H1 (cell line): Measurements from ENCODE around the gene SH3GL2. TPM values are rescaled to one million over a fixed set of nuclear protein-coding genes. Genes with fewer than 3 reads are reported as not detected.

ENCODE experiments used
- CTCF ChIA-PET: fragments of 300-600 bp; sonication (Branson Sonifier 250); formaldehyde crosslinking; loops from one replicate; lab custom pipeline; 2021; ENCODE audit not compliant: partially characterized antibody; lab: Charles Lee
- POLR2A ChIA-PET: fragments of 300-600 bp; sonication (Branson Sonifier 250); formaldehyde crosslinking; loops from one replicate; lab custom pipeline; 2021; ENCODE audit warnings: inconsistent platforms; ENCODE audit not compliant: partially characterized antibody; lab: Charles Lee
- DNase-seq, 2 experiments: peaks; one replicate each; pipeline versions ENCODE4 v3.0.0 to v3.0.0-alpha.2; 2010 to 2022; ENCODE audit warnings: low spot score in 2 of 2, low read depth in 1 of 2, mixed read lengths in 1 of 2
- FAIRE-seq: peaks from 2 replicates; lab custom pipeline; 2011; peaks lifted over from hg19 to GRCh38; lab: Jason Lieb, UNC
- H2AFZ ChIP-seq: 2 replicates; pipeline ENCODE4 v1.8.1; 2012; ENCODE audit warnings: low read length, inconsistent platforms
- H2AK5ac ChIP-seq: 2 replicates; pipeline ENCODE4 v1.6.1; 2013; ENCODE audit warnings: low read depth, low read length
- H2BK120ac ChIP-seq: replicated peaks from 2 replicates; pipeline ENCODE3; 2013; ENCODE audit warnings: low read depth, low read length, inconsistent platforms
- H2BK12ac ChIP-seq: 2 replicates; pipeline ENCODE4 v1.6.1; 2013; ENCODE audit warnings: low read depth, low read length
- H2BK15ac ChIP-seq: 2 replicates; pipeline ENCODE4 v1.6.1; 2013; ENCODE audit warnings: low read length
- H2BK20ac ChIP-seq: 2 replicates; pipeline ENCODE4 v1.6.1; 2013; ENCODE audit warnings: low read length
- H2BK5ac ChIP-seq: 2 replicates; pipeline ENCODE4 v1.6.1; 2013; ENCODE audit warnings: low read depth, low read length
- H3K14ac ChIP-seq: 2 replicates; pipeline ENCODE4 v1.6.1; 2013; ENCODE audit warnings: inconsistent platforms; ENCODE audit not compliant: insufficient read length
- H3K18ac ChIP-seq: 2 replicates; pipeline ENCODE4 v1.6.1; 2013; ENCODE audit warnings: low read length; ENCODE audit errors: extremely low read depth
- H3K23ac ChIP-seq: 2 replicates; pipeline ENCODE4 v1.6.1; 2013; ENCODE audit warnings: inconsistent platforms; ENCODE audit not compliant: insufficient read length
- H3K23me2 ChIP-seq: 2 replicates; pipeline ENCODE4 v1.6.1; 2013; ENCODE audit warnings: low read depth, low read length
- H3K27ac ChIP-seq: 2 replicates; pipeline ENCODE4 v1.6.1; 2011; ENCODE audit warnings: low read depth, low read length, inconsistent platforms
- H3K27me3 ChIP-seq, 4 experiments: replicated peaks in 1 of 4; 1 replicate in 1 of 4; 2 replicates in 3 of 4; pipeline versions ENCODE4 v1.6.1 to v1.8.1; 2011 to 2013; ENCODE audit warnings: low read length in 3 of 4, mild to moderate bottlenecking in 3 of 4, inconsistent platforms in 2 of 4, mixed read lengths in 2 of 4, moderate library complexity in 1 of 4; ENCODE audit not compliant: control insufficient read depth in 3 of 4, insufficient read depth in 3 of 4; ENCODE audit errors: extremely low read depth in 1 of 4
- H3K36me3 ChIP-seq, 4 experiments: 2 replicates each; pipeline versions ENCODE4 v1.6.1 to v1.8.1; 2011 to 2013; ENCODE audit warnings: mild to moderate bottlenecking in 4 of 4, low read length in 3 of 4, moderate library complexity in 2 of 4, control low read depth in 1 of 4, inconsistent platforms in 1 of 4; ENCODE audit not compliant: insufficient read depth in 4 of 4, control insufficient read depth in 2 of 4
- H3K4ac ChIP-seq: replicated peaks from 2 replicates; pipeline ENCODE3; 2013; ENCODE audit warnings: low read length, low read depth, mixed read lengths, inconsistent platforms; ENCODE audit not compliant: insufficient read length
- H3K4me1 ChIP-seq, 4 experiments: replicated peaks in 1 of 4; 1 replicate in 1 of 4; 2 replicates in 3 of 4; pipeline versions ENCODE4 v1.6.1 to v1.8.1; 2011 to 2013; ENCODE audit warnings: low read length in 3 of 4, inconsistent platforms in 2 of 4, mixed read lengths in 1 of 4; ENCODE audit not compliant: insufficient read depth in 4 of 4, control insufficient read depth in 3 of 4
- H3K4me2 ChIP-seq, 2 experiments: 2 replicates each; pipeline versions ENCODE4 v1.6.1 to v1.8.1; 2011 to 2013; ENCODE audit warnings: low read depth in 2 of 2, low read length in 2 of 2, control low read depth in 1 of 2, inconsistent platforms in 1 of 2, mild to moderate bottlenecking in 1 of 2; ENCODE audit not compliant: insufficient read depth in 1 of 2
- H3K4me3 ChIP-seq, 4 experiments: fragments of 200-600, 300-600 bp in 1 of 4; sonication (generic), shearing (Covaris generic), sonication (Bioruptor Twin) in 1 of 4; 2 replicates each; pipeline versions ENCODE4 v1.5.1 to v1.8.1; 2011 to 2016; ENCODE audit warnings: low read length in 4 of 4, low read depth in 3 of 4, control low read depth in 2 of 4, inconsistent platforms in 2 of 4, mild to moderate bottlenecking in 2 of 4, mixed read lengths in 1 of 4, moderate library complexity in 1 of 4; ENCODE audit not compliant: insufficient read depth in 2 of 4; ENCODE audit errors: extremely low read depth in 1 of 4
- H3K56ac ChIP-seq: replicated peaks from 2 replicates; pipeline ENCODE3; 2013; ENCODE audit warnings: low read depth, mild to moderate bottlenecking, mixed read lengths, low read length, inconsistent platforms; ENCODE audit not compliant: insufficient read length
- H3K79me1 ChIP-seq: 2 replicates; pipeline ENCODE4 v1.6.1; 2013; ENCODE audit warnings: low read depth, low read length, control low read depth
- H3K79me2 ChIP-seq, 2 experiments: 2 replicates each; pipeline versions ENCODE4 v1.6.1 to v1.8.1; 2012 to 2013; ENCODE audit warnings: low read length in 2 of 2, mild to moderate bottlenecking in 2 of 2, inconsistent platforms in 1 of 2; ENCODE audit not compliant: insufficient read depth in 2 of 2, control insufficient read depth in 1 of 2
- H3K9ac ChIP-seq, 4 experiments: replicated peaks in 1 of 4; 1 replicate in 1 of 4; 2 replicates in 3 of 4; pipeline versions ENCODE4 v1.6.1 to v1.8.1; 2011 to 2013; ENCODE audit warnings: low read depth in 3 of 4, low read length in 3 of 4, control low read depth in 2 of 4, mild to moderate bottlenecking in 2 of 4, moderate library complexity in 2 of 4, inconsistent platforms in 1 of 4; ENCODE audit errors: extremely low read depth in 1 of 4
- H3K9me3 ChIP-seq, 2 experiments: 2 replicates each; pipeline versions ENCODE4 v1.6.1 to v1.8.1; 2012 to 2013; ENCODE audit warnings: mild to moderate bottlenecking in 2 of 2, moderate library complexity in 2 of 2, control low read depth in 1 of 2, inconsistent platforms in 1 of 2, low read depth in 1 of 2, low read length in 1 of 2, mixed read lengths in 1 of 2; ENCODE audit not compliant: insufficient read depth in 2 of 2
- H4K20me1 ChIP-seq, 2 experiments: replicated peaks in 1 of 2; 2 replicates each; pipeline versions ENCODE3 to v1.8.1; 2011 to 2013; ENCODE audit warnings: inconsistent platforms in 2 of 2, low read length in 2 of 2, mild to moderate bottlenecking in 1 of 2; ENCODE audit not compliant: insufficient read depth in 2 of 2, control insufficient read depth in 1 of 2
- H4K5ac ChIP-seq: 2 replicates; pipeline ENCODE4 v1.6.1; 2013; ENCODE audit warnings: low read length, low read depth, mixed read lengths, inconsistent platforms; ENCODE audit not compliant: insufficient read length
- H4K8ac ChIP-seq: 2 replicates; pipeline ENCODE4 v1.8.0; 2013; ENCODE audit warnings: mild to moderate bottlenecking, moderate library complexity, low read length, inconsistent platforms; ENCODE audit not compliant: insufficient read depth; ENCODE audit errors: extremely low read depth
- H4K91ac ChIP-seq: replicated peaks from 2 replicates; pipeline ENCODE3; 2013; ENCODE audit warnings: low read length, mixed read lengths, inconsistent platforms; ENCODE audit not compliant: insufficient read length
- CHD2 ChIP-seq: IDR thresholded peaks from 2 replicates; pipeline ENCODE4 v1.6.1; 2012; ENCODE audit warnings: low read length, improper control_type of control experiment
- CREB1 ChIP-seq: IDR thresholded peaks from 2 replicates; pipeline ENCODE4 v1.6.1; 2012; ENCODE audit warnings: inconsistent platforms
- EP300 ChIP-seq, 2 experiments: IDR thresholded peaks; 1 replicate in 1 of 2; 2 replicates in 1 of 2; pipeline ENCODE4 v1.6.1; 2011 to 2012; ENCODE audit warnings: low read depth in 2 of 2, low read length in 2 of 2, mild to moderate bottlenecking in 2 of 2, borderline replicate concordance in 1 of 2, inconsistent platforms in 1 of 2, moderate library complexity in 1 of 2
- JUND ChIP-seq: IDR thresholded peaks from 2 replicates; pipeline ENCODE4 v1.6.1; 2011; ENCODE audit warnings: mild to moderate bottlenecking, improper control_type of control experiment, low read length
- SRF ChIP-seq: IDR thresholded peaks from 2 replicates; pipeline ENCODE4 v1.6.1; 2011; ENCODE audit warnings: mild to moderate bottlenecking, low read depth, low read length, moderate library complexity
- WGBS, 2 experiments: shearing (Covaris generic) in 1 of 2; methylation state at CpG; one replicate each; pipeline versions ENCODE4 v1.1.6 to v1.1.7; 2013 to 2015; ENCODE audit warnings: low lambda C conversion rate in 2 of 2, mixed read lengths in 2 of 2, inconsistent platforms in 1 of 2, low coverage in 1 of 2, missing lambda C conversion rate in 1 of 2; ENCODE audit not compliant: insufficient replicate concordance in 2 of 2, insufficient coverage in 1 of 2, insufficient read length in 1 of 2; ENCODE audit errors: extremely low coverage in 1 of 2, missing lambda C conversion rate in 1 of 2; 5-methylcytosine and 5-hydroxymethylcytosine counted together
- polyA plus RNA-seq, 7 experiments: library from polyadenylated mRNA; depleted of rRNA in 3 of 7; stranded (reverse) in 5 of 7; unstranded in 2 of 7; fragments of >200 nt in 5 of 7; fragments of 200-250 nt in 2 of 7; gene quantifications; 1 replicate in 5 of 7; 2 replicates in 1 of 7; 4 replicates in 1 of 7; pipeline versions ENCODE4 v1.2.1 to v1.2.3, GENCODE V29; 2011 to 2013; ENCODE audit warnings: missing spikeins in 2 of 7, mixed read lengths in 2 of 7
- total RNA-seq: library from RNA; stranded (reverse); fragmentation: NEBNext Ultra II Directional; extraction: Animal tissue kit (Norgen Biotek cat#: 25700); gene quantifications from 2 replicates; pipeline ENCODE4 v1.2.1, GENCODE V29; 2021
- TF ChIP-seq, protein P1 (sequence below): IDR thresholded peaks from 2 replicates; pipeline ENCODE4 v1.6.1; 2012; ENCODE audit warnings: inconsistent platforms

Gene SH3GL2
- total and polyA plus RNA-seq, 2 of the 8 experiments (the other 6 are each of a cell fraction or from before 2014, with no cell fraction given): 4.7 to 5.3 TPM

DNA sequence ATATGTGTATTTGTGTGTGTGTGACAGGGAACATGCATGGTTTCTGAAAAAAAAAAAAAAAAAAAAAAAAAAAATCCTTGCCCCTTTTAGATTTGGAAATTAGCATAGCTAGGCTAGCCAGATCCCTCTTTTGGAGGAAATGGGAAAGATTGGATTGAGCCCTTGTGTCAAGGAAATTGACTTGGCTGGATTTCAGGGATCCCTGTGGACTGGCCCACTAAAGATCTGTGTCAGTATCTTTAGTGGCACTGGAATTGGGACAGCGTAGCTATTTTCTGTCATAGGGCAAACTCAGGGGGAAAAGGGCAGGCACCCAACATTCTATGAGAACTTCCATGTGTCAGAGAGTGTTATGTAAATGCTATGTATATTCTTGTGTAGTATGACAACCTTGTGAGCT lies 35.4 kb downstream of the SH3GL2 start:
- DNase-seq (no peak), FAIRE-seq (no peak)
- no peak overlapping the region for H4K5ac ChIP-seq
- no peak overlapping the region for H3K23ac ChIP-seq
- H3K79me2 ChIP-seq: no peaks in the 10 kb centered on the region
- no peaks in the 10 kb centered on the region for H3K23me2 ChIP-seq
- H3K79me1 ChIP-seq: no peaks in the 10 kb centered on the region
- H2BK5ac ChIP-seq: no peak overlapping the region
- peaks cover 0 to 5% (median 3%) of the 10 kb centered on the region in 4 experiments; a peak in 4 of 7 replicates for H3K4me1 ChIP-seq
- no peak overlapping the region for H2BK20ac ChIP-seq
- no peaks in the 10 kb centered on the region for H3K27me3 ChIP-seq
- H3K18ac ChIP-seq: no peak overlapping the region
- no peaks in the 10 kb centered on the region for H3K9me3 ChIP-seq
- no peak overlapping the region for H2BK12ac ChIP-seq
- no peak overlapping the region for H4K8ac ChIP-seq
- H3K9ac ChIP-seq: no peak overlapping the region
- WGBS, 2 experiments: 92% methylated on average over 1 of the region's 1 CpG; no CpG with 5 or more reads in 1 of the 2 experiments
- H2AFZ ChIP-seq: no peak overlapping the region
- TF ChIP-seq CREB1: no peak
- no peak for TF ChIP-seq SRF
- no peak for TF ChIP-seq JUND
- no peak for TF ChIP-seq CHD2
- TF ChIP-seq, protein P1, sequence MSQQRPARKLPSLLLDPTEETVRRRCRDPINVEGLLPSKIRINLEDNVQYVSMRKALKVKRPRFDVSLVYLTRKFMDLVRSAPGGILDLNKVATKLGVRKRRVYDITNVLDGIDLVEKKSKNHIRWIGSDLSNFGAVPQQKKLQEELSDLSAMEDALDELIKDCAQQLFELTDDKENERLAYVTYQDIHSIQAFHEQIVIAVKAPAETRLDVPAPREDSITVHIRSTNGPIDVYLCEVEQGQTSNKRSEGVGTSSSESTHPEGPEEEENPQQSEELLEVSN: no peak
- no peak for TF ChIP-seq EP300 (IDR thresholded peaks at IDR 0.05; ENCODE audit: borderline replicate concordance in 1 of 2, low read depth in 2 of 2, low read length in 2 of 2)
- H2BK120ac ChIP-seq: no peak overlapping the region
- H3K36me3 ChIP-seq: no peaks in the 10 kb centered on the region
- CTCF ChIA-PET: interaction anchor here (0.6 kb wide), 1 partner anchor 504 kb away, joined by 3 read pairs; no protein-coding TSS in a partner anchor
- no peak overlapping the region for H3K56ac ChIP-seq
- H3K14ac ChIP-seq: no peak overlapping the region
- no peak overlapping the region for H4K91ac ChIP-seq
- H2AK5ac ChIP-seq: no peak overlapping the region
- H3K4ac ChIP-seq: no peak overlapping the region
- H3K27ac ChIP-seq: no peak overlapping the region
- no peak overlapping the region for H3K4me3 ChIP-seq
- no peak overlapping the region for H2BK15ac ChIP-seq
- no peaks in the 10 kb centered on the region for H4K20me1 ChIP-seq
- H3K4me2 ChIP-seq: no peak overlapping the region
- POLR2A ChIA-PET: no interaction called here
